ENCODE data around the gene ARL14. TPM values are rescaled to one million over a fixed set of nuclear protein-coding genes. Genes with fewer than 3 reads are reported as not detected.

ARL14 gene
- total RNA-seq, 1 donor from 2014 or later: 0.26 TPM

- FAIRE-seq (no peak), DNase-seq (ENCODE audit: low read depth) (no peak)
- no peaks in the 10 kb centered on the region for H3K27me3 ChIP-seq (ENCODE audit: control insufficient read depth, insufficient read depth, low read length)
- no peak overlapping the region for H3K4me3 ChIP-seq (ENCODE audit: low read depth, low read length)
- no peaks in the 10 kb centered on the region for H3K36me3 ChIP-seq (ENCODE audit: control insufficient read depth, insufficient read depth, low read length)
- TF ChIP-seq, protein P1, sequence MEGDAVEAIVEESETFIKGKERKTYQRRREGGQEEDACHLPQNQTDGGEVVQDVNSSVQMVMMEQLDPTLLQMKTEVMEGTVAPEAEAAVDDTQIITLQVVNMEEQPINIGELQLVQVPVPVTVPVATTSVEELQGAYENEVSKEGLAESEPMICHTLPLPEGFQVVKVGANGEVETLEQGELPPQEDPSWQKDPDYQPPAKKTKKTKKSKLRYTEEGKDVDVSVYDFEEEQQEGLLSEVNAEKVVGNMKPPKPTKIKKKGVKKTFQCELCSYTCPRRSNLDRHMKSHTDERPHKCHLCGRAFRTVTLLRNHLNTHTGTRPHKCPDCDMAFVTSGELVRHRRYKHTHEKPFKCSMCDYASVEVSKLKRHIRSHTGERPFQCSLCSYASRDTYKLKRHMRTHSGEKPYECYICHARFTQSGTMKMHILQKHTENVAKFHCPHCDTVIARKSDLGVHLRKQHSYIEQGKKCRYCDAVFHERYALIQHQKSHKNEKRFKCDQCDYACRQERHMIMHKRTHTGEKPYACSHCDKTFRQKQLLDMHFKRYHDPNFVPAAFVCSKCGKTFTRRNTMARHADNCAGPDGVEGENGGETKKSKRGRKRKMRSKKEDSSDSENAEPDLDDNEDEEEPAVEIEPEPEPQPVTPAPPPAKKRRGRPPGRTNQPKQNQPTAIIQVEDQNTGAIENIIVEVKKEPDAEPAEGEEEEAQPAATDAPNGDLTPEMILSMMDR (IDR thresholded peaks at IDR 0.05; ENCODE audit: insufficient read depth, low read length, severe bottlenecking): no peak
These were observed 14.2 kb downstream of the ARL14 start for GRCh38 chr3:160691151-160691550.

- TF ChIP-seq, protein P1 (IDR thresholded peaks at IDR 0.05; ENCODE audit: insufficient read depth, low read length, severe bottlenecking): no peak
- Histone ChIP-seq H3K4me3 (ENCODE audit: low read depth, low read length) (no peak overlapping the region), H3K27me3 (ENCODE audit: control insufficient read depth, insufficient read depth, low read length) (no peaks in the 10 kb centered on the region), H3K36me3 (ENCODE audit: control insufficient read depth, insufficient read depth, low read length) (no peaks in the 10 kb centered on the region)
- DNase-seq (ENCODE audit: low read depth) (no peak), FAIRE-seq (no peak)
These were observed 15.0 kb downstream of the ARL14 start for GRCh38 chr3:160691962-160692361.

DNA sequence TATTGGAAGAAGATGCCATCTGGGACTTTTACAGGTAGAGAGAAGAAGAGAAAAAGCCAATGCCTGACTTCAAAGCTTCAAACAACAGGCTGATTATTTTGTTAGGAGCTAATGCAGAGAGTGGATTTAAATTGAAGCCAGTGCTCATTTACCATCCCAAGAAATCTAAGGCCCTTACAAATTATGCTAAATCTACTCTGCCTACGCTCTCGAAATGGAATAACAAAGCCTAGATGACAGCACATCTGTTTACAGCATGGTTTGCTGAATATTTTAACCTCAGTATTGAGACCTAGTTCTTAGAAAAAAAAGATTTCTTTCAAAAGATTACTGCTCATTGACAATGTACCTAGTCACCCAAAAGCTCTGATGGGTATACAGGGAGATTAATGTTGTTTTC, 16.2 kb downstream of the ARL14 start:
- TF ChIP-seq, protein P1 (IDR thresholded peaks at IDR 0.05; ENCODE audit: insufficient read depth, low read length, severe bottlenecking): no peak
- Histone ChIP-seq H3K36me3 (ENCODE audit: control insufficient read depth, insufficient read depth, low read length) (no peaks in the 10 kb centered on the region), H3K4me3 (ENCODE audit: low read depth, low read length) (no peak overlapping the region), H3K27me3 (ENCODE audit: control insufficient read depth, insufficient read depth, low read length) (no peaks in the 10 kb centered on the region)
- no peak for DNase-seq (ENCODE audit: low read depth)
- no peak for FAIRE-seq

- H3K27me3 ChIP-seq (ENCODE audit: control insufficient read depth, insufficient read depth, low read length): no peaks in the 10 kb centered on the region
- FAIRE-seq: no peak
- H3K36me3 ChIP-seq (ENCODE audit: control insufficient read depth, insufficient read depth, low read length): no peaks in the 10 kb centered on the region
- H3K4me3 ChIP-seq (ENCODE audit: low read depth, low read length): no peak overlapping the region
- TF ChIP-seq, protein P1 (IDR thresholded peaks at IDR 0.05; ENCODE audit: insufficient read depth, low read length, severe bottlenecking): no peak
- no peak for DNase-seq (ENCODE audit: low read depth)
These were observed 17.4 kb downstream of the ARL14 start for GRCh38 chr3:160694345-160694744.

- Histone ChIP-seq H3K4me3 (ENCODE audit: low read depth, low read length) (no peak overlapping the region), H3K27me3 (ENCODE audit: control insufficient read depth, insufficient read depth, low read length) (no peaks in the 10 kb centered on the region), H3K36me3 (ENCODE audit: control insufficient read depth, insufficient read depth, low read length) (no peaks in the 10 kb centered on the region)
- DNase-seq (ENCODE audit: low read depth) (no peak), FAIRE-seq (no peak)
- TF ChIP-seq, protein P1 (IDR thresholded peaks at IDR 0.05; ENCODE audit: insufficient read depth, low read length, severe bottlenecking): no peak
These were observed 18.0 kb downstream of the ARL14 start for GRCh38 chr3:160695003-160695402.

DNA sequence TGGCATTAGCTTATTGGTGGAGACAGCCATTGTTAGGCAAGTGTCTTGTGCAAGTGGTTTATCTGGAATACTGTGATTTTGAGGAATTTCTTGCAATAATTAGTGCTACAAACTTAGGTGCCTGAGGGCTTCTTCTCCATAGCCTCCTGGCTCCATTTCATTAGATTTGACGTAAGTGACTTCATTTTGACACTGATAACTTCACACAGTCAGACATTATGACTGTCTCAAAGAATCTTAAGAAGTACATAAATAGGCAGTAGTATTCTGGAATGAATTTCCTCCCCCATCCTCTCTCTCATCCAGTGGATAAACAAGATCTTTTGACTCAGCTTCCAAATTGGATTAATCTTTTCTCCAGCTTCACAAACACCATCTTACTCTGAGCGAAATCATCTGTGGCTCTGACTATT, 19.0 kb downstream of the ARL14 start:
- H3K36me3 ChIP-seq (ENCODE audit: control insufficient read depth, insufficient read depth, low read length): no peaks in the 10 kb centered on the region
- FAIRE-seq (no peak), DNase-seq (ENCODE audit: low read depth) (no peak)
- no peaks in the 10 kb centered on the region for H3K27me3 ChIP-seq (ENCODE audit: control insufficient read depth, insufficient read depth, low read length)
- no peak overlapping the region for H3K4me3 ChIP-seq (ENCODE audit: low read depth, low read length)
- TF ChIP-seq, protein P1 (IDR thresholded peaks at IDR 0.05; ENCODE audit: insufficient read depth, low read length, severe bottlenecking): no peak
